Right kidney (tissue), 1 donor: ENCODE measurements around the gene NR3C2.

Experiments used
- DNase-seq: peaks from one replicate; pipeline ENCODE4 v3.0.0-alpha.2; 2016

NR3C2 gene

DNA sequence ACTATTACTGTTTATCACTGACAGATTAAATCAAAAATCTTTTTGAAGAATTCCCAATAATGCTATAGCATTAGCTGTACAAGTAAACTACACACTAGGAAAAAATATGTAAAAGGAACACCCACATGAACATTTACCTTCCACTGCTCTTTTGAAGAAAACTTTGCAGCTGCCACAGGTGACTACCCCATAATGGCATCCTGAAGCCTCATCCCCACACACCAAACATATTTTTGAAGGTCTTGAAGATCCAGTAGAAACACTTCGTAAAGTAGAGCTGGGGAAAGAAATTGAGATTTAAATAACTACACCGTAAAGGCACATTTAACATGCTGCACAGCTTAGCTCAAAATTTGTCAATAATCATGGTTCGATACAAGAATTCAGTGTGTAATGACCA, 182.4 kb downstream of the NR3C2 start:
- no peak for DNase-seq

DNA sequence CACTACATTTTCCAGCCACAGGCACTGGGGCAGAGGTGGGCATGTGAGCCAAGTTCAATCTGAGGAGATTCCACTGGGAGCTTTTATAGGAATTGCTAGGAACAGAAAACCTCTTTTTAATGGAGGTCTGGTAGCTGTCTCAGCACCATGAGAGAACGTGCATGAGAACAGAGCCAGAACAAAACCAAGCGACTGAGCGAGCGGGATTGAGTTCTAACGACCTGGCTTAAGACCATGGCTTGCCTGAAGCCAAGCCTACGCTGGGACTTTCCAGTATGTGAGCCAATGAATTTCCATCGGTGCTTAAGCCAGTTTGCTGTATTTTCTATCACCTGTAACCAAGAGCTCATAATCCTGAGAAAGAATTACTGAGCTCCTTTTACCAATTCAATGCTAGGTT, 183.7 kb downstream of the NR3C2 start:
- DNase-seq: no peak

DNA sequence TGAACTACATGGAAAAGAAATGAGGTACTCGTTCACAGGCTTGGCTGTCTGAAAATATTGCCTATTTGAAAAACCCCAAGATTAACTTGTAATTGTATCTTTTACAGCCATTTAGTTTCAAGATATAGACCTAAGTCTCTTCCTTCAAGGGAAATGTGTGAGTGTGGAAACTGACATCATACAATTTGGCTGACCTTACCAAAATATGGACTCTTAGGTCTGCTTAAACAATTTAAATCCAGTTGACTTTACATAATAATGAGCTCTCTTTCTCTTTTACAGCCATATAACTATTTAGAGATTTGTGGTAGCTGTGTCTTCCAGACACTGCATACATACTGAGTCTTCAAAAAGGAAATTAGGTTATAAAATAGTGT, 186.9 kb downstream of the NR3C2 start:
- no peak for DNase-seq

DNA sequence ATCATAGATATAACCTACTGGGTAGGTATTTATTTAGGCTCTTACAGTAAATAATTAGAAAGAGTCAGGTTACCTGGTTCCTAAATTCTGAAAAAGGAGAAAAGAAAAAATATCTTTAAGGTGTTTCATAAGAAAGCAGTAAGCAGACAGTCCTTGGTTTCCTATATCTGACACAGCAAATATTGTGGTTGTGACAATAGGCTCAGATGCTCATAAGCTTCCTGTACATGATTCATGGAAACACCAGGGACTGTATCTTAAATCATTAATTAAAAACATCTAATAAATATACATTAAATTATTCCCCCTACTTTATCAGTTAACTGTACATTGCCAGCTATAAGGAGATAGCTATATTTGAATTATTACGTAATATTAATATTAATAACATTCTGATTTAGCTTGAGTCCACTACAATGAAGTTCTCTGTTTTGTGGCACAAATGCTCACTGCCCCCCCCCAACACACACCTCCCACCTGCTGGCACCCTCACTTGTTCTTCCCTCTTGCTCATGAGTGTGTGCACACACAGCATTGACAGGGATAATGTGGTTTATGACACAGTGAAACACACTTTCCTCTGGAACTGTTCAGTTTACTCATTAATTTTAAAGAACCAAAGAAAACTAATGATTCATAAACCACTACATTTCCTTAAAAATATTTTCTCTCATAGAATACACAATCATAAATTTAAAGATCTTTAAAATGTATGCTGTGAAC, 187.4 kb downstream of the NR3C2 start:
- no peak for DNase-seq

DNA sequence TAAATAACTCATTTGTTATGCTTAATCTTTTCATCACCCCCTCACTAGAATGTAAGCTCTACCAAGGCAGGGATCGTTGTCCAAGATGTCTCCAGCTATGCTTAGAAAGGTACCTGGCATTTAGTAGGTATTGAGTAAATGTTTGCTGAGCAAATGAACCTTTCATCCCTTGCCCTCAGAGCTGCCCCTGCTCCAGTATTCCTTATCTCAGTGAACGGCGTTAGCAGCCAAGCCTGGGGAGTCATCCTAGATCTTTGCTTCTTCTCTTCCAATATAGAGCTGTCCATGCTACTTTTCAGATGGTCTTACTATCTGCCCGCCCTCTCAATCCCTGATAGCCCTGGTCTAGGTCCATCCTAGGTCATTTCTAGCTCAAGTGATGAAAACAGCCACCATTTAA, 188.4 kb downstream of the NR3C2 start:
- DNase-seq: no peak

DNA sequence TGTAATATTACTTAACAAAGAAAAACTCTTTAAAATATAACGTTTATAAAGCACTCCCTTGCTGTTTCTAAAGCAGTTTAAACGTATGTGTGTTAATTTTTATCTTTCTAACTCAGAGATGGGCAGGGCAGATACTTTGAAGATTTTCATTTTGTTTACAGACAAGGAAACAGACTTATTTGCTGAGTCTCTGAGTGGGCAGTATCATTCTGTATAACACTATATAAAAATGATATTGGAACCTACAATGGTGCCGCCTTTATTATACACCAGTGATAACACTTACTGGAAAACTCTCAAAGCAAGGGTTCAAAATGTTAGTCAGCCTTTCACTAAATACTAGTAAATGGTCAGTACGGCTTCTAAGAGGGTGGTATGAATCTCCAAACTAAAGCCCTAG, 193.4 kb downstream of the NR3C2 start:
- no peak for DNase-seq

DNA sequence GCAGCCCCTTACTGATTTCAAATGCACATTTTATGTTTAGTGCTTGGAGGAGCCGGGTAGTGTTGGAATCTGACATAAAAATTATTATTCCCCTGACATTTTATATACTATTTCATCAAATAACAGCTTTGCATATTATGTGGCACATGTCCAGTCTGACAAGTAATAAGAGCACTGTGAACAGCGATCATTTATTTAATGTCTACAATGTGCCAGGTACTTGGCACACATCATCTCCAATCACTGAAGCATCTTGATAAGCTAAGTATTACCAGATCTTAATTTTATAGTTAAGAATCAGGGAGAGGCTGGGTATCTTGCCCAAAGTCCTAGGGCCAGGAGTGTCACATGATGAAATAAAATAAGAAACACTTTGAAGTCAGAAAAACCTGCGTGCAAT, 197.2 kb downstream of the NR3C2 start:
- DNase-seq: no peak

DNA sequence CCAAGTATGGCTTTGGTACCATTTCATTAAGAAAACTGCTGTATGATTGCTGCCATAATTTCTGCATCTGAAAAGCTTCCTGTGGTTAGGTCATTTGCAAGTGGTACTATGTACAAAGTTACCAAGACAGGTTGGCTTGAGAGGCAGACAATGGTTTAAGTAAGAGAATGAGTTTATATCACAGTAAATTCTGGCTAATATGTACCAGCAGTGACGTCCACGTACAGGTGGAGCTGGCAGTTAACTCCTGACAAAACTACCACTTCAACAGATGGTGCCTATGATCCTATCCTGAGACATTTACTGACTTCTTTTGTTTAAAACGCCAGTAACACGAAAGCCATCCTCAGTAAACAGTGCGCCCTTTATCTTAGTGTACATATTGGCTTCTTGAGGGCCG, 198.4 kb downstream of the NR3C2 start:
- DNase-seq: no peak

DNA sequence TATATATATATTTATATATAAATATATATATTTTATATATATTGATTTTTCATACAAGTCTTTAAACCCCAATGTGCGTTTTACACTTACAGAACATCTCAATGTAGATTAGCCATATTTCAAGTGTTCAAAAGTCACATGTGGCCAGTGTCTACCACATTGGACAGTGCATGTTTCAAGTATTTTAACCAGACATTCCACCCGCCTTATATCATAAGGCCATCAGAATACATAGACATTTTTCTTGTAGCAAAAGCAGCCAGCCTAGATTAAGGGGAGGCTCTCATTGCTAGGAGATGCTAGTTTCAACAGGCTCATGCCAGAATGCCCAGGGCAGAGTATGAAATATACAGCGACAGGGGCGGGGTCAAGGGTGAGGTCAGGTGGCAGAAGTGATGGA, 202.0 kb downstream of the NR3C2 start:
- no peak for DNase-seq

DNA sequence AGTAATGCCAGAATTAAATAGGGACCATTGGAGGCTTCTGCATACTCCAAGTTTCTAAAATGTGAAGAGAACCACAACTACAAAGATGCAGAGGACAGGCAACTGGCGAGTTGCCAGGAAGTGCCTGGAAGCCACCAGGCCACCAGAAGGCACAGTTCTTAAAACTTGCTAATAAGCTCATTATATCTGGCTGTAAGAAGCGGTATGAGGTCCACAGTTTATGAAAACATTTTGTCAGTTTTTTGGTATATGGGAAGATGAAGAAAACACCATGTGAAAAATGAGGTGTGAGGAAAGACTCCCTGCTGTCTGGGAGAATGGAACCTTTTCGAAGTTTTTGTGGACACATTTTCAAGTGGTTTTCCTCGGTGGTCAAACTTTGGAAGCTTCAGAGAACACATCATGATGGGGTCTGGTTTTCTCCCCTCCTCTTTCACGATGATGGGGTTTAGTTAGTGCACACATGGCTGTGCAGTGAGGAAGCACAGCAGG, 202.7 kb downstream of the NR3C2 start:
- no peak for DNase-seq

DNA sequence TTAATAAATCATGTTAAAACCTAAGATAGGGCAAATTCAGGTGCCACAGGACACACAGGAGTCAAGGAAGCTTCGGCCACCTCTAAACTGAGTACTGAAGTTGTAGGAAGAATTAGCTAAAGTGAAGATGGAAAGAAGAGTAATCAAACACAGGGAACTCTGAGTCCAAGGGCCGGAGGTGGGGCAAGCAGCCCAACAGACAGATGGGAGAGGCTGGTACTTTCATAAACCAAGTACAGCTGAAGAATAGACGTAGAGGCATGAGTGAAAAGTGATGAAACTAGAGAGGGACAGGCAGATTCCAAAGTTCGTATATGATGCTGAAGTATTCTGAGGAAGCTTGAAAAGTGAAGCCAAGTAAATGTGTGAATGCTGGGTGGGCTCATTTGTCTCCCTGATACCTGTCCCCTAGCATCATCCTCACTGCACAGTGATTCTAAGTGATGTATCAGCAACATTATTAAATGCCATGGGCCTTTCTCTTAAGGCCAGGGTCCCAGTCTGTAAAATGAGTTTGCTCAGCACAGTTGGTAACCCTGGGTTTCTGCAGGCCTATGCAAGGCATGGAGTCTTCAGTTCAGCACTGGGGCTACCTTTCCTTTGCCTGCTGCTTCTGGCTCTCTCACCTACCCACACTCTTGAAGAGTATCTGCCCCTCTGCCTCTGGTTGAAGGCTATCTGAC, 203.3 kb downstream of the NR3C2 start:
- no peak for DNase-seq

DNA sequence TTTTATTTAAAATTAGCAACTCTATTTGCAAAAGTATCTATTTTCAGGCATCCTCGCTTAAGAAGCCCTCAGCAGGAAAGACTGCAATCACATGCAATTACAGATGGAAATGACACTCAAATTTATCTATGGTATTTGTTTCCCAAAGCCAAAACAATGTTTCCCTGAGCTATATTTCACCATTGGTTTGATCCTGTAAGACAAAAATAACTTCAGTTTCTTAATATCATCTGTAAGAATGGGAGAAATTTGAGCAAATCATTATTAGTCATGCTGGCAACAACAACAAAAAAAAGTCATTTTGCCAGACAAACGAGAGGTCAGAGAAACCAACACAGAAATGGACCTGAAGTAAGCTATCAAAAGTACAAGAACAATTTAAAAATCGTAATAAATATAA, 204.1 kb downstream of the NR3C2 start:
- DNase-seq: no peak

DNA sequence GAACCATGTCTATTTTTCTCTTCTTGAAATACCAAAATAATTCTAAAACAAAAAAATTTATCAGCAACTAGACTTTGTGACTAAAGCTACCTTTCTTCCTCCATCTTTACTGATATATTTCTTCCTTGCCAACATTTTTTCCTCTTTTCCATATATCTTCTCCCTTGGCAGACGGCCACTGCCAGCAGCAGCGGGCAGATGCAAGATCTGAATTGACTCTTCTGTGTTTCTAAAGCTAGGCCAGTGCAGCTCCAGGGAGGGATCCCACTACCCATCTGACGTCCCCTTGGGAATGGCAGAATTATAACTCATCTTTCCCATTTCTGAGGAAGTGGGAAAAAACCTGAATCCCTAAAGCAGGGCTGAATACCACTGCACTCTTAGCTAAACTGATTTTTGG, 206.4 kb downstream of the NR3C2 start:
- DNase-seq: no peak

DNA sequence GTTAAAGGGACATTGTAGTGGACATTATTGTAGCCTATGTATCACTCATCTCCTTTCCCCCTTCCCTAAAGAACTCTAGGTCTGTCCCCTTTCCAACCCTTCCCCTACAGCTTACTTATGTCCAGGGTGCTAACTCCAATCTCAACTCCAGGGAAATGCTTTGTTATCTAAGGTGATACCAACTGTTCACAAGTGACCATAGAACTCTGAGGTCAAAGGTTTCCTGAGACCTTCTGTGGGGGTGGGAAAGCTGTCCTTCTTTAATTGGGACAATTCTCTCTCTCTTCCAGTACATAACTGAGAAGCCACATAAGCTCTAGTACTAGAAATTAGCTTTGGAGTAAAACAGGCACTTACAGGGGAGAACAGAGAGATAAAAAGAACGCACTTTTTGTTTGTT, 212.4 kb downstream of the NR3C2 start:
- no peak for DNase-seq

DNA sequence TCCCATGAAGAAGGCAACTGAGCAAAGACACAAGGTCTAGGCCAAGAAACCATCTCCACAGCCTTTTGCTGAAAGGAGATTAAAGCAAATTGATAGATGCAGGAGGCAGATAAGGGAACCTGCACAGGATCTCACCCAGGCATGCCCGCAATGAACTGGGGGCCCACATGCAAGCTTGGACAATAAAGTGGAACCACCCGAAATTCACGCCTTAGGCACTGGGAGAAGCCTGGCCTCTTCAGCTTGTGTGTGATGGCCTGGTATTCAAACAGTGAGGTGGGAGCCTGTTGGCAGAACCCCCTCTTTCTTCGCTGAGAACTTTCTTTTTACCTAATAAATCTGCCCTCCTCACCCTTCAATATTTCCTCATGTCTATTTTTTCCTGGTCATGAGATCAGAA, 213.2 kb downstream of the NR3C2 start:
- no peak for DNase-seq

DNA sequence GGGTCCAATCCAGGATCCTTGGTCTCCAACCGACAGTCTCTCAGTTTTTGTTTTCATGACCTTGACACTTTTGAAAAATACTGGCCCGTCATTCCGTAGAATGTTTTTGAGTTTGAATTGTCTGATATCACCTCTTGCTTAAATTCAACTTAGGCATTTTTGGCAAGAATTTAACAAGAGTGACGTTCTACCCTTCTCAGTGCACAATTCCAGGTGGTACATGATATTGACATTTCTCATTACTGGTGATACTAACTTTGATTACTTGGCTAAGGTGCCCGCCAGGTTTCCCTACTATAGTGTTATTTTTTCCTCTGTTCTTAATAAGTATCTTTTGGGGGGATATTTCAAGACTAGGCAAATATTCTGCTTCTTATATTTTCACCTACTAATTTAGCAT, 215.1 kb downstream of the NR3C2 start:
- no peak for DNase-seq

DNA sequence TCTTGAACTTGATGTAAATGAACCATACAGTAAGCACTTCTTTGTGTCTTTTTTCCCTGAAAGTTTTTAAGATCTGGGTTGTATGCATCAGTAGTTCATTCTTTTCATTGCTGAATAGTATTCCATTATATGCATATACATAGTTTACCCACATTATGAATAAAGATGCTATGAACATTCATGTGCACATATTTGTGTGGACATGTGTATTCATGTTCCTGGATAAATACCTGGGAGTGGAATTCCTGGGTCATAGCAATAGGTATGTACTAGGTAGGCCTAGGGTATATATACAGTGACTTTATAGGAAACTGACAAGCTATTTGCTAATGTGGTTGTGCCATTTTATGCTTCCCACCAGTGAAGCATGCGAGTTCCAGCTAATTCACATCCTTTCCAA, 215.9 kb downstream of the NR3C2 start:
- no peak for DNase-seq

DNA sequence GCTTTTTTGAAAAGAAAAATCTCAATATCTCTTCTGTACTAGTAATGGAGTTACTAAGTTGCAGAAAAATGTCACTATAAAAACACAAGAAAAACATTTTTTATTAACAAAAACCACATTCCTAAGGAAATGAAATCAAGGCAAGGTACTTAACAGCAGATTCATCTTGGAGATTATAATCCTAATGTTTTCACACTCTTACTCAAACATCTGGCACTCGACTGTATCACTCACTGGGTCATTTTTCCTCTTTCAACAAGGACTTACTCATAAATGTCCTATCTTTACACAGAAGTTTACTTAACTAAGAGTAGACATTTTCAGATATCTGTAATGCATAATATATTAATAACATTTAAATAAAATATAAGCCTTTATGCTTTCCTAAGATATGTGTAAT, 216.6 kb downstream of the NR3C2 start:
- no peak for DNase-seq

DNA sequence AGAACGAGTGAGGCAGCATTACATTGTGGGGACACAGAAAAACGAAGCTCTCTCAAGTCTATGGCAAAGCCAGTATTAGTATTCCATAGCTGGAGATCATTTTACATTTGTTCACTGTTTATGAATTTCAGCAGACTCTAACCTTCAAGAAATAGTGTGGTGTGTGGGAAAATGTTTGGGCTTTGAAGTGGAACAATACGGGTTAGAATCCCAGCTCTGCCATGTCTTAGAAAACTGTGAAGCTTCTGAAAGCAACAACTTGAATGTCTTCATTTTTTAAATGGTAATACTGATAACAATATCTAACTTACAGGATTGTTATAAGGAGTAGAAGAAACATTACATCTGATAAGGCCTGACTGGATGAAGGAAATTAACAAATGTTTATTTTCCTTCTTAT, 217.7 kb downstream of the NR3C2 start:
- no peak for DNase-seq

DNA sequence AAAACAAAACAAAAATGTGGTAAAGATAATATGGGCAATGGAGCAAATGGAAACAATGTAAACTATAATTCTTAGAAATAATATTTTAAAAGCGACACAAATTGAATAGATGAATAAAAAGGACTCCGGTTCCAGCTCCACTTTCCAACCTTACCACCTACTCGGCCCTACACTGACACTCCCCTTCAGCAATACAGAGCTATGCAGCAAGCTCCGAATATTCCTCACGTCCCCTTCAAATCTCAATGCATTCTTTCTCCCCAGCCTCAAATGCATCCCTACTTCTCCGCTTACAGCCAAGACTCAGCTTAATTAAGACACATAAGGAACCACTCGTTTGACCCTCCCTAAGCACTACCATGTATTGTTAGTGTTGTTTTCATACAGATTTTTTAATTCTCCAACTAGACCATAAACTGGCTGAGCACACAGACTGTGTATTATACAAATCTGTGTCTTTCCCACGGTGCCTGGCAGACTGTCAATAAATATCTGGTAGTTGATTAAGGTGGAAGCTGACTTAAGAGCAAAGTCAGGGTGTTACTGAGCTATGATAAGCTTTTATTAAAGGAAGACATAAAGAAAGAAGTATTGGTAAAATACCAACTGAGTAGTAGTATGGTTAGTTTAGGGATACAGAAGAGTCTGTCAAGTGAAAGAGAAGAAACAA, 219.1 kb downstream of the NR3C2 start:
- DNase-seq: no peak

DNA sequence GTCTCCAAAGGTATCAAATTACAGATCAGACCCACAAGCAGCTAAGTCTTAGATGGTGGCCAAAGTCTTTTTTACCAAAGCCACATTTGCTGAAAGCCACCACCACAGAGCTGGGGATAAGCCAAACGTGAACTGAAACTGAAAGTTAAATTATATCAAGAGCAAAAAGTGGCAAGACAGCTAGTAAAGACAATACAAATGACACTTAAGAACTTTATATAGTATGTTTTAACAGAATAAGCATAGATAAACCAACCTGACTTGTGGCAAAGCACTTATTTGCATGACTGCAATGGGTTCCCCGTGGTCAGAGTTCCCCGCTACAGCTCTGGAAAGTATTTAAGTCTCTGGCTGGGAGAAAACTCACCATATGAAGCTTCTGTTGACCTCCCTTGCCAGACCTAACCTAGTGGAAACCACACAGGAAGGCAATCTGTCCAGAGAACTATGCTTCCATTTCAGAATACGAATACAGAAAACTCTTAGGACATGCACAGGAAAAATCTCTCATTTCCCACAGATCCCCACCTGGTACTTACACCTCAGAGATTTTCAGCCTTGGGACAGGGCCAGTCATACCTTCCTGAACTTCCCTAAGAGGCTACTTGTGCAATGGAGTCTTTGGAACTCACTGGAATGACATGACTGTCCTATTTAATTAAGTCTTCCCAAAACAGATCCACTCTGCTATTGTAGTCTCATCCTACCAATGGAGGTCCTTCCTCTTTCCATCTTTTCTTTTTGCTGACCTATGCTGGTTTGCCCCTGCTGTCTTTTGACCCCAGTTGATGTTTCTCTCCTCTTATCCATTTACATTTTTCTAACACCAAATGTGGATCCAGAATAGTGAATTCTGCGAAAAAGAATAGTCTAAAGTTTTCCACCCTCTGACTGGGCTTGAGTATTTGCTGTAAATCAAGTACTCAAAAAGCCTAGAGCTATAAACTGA, 225.1 kb downstream of the NR3C2 start:
- no peak for DNase-seq

DNA sequence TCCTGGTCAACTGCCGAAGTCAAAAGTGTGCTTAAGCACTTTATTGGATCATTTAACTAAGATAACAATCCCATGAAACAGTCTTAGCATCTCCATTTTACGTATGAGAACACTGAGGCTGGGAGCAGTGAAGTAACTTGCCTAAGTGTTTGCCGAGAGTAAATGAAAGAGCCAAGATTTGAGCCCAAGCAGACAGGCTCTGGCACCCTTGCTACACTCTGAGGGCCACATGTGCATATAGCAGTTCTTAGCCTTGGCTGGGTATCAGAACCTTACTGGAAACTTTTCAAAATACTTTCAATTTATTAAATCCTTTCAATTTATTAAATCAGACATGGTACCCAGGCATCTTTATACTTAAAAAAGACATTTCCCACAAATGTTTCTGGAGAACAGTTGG, 225.9 kb downstream of the NR3C2 start:
- no peak for DNase-seq

DNA sequence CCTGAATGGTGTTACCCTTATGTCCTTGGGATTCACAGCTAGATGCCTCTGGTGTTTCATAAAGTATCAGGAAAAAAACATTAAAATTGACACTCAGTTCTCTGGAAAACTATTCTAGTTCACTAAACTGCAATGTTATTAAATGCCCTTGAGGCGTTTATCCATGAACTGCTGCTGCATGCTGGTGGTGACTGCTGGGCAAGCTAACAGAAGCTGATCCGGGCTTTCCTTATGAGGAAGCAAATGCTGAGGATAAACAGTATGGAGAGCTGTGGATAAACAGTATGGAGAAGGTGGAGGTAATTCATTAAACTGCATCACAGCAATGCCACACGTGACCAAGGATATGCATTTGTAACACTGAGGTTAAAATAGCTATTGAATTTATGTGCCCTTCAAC, 227.0 kb downstream of the NR3C2 start:
- peak; percentile 25 for DNase-seq
